ENCODE results near the gene ATG16L2. TPM values are rescaled to one million over a fixed set of nuclear protein-coding genes. Genes with fewer than 3 reads are reported as not detected.

Gene ATG16L2
- total RNA-seq, 5 donors from 2014 or later (not counting 1 experiment from before 2014, with no cell fraction given), result 107 to 145 (median 127) TPM

DNA sequence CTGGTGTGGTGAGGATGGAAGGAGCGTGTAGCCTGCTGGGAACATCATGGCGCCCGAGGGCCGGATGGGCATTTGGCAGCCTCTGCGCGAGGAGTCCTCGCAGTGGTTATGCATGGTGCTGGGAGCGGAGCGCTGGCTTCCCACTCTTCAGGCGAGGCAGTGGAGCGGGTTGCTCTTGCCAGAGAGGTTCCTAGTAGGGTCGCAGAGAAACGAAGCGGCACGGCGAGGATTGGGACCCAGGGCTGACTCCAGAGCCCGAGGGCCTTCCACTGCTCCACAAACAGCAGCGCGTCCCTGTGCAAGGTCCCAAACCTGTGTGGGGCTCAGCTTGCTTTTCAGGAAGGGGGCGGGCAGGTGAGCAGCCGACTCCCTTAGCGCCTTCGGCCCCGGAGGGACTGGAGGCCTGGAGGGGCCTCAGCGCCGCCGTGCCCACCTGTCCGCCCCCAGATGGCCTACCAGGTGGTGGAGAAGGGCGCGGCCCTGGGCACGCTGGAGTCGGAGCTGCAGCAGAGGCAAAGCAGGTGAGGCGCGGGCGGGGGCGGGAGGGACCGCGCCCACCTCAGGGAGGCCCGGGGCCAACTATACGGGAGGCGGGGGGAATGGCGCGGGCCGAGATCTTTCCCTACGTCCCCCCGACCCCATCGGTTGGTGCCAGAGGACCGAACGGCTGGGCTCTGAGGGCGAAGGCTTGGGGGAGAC is 7.2 kb downstream of the ATG16L2 start:
- peaks cover 36% of the 10 kb centered on the region for H3K36me3 Mint-ChIP-seq
- Histone ChIP-seq H3K27ac (ENCODE audit: low read length) (no peak overlapping the region), H3K4me1 (ENCODE audit: control insufficient read depth in 1 of 2, extremely low read depth in 1 of 2, insufficient read depth in 2 of 2, low read length in 2 of 2) (peaks cover 8 to 38% of the 10 kb centered on the region in 2 experiments), H3K9me3 (no peaks in the 10 kb centered on the region), H3K36me3 (ENCODE audit: control insufficient read depth in 2 of 2, extremely low read depth in 1 of 2, insufficient read depth in 1 of 2, low read length in 1 of 2) (peaks cover 29 to 79% of the 10 kb centered on the region in 2 donors), H3K4me3 (ENCODE audit: control insufficient read depth in 1 of 2, extremely low read depth in 1 of 2, low read length in 1 of 2) (peak overlapping the region in 1 of 2 donors; percentile 1), H3K27me3 (replicated peaks in 1 of 2; ENCODE audit: control insufficient read depth in 2 of 2, extremely low read depth in 1 of 2, insufficient read depth in 2 of 2, low read length in 1 of 2) (no peaks in the 10 kb centered on the region)
- 95% methylated on average over 45 of the region's 50 CpGs for WGBS (ENCODE audit: insufficient coverage)
- ATAC-seq (replicated peaks in 1 of 4), result no peak
- peaks cover 30 to 44% (median 31%) of the 10 kb centered on the region in 3 donors for H3K4me1 Mint-ChIP-seq
- ChIA-PET POLR2A (interaction anchor here in 1 of 2 donors (0.7 kb wide), 1 partner anchor 91 kb away, joined by 6 read pairs; no protein-coding TSS in a partner anchor), CTCF (interaction anchor here in 1 of 2 donors (0.6 kb wide), 1 partner anchor 27 kb away, joined by 3 read pairs; the partner anchor contains the start of gene STARD10)
- no peak for DNase-seq
- H3K9me3 Mint-ChIP-seq, result no peaks in the 10 kb centered on the region
- no peaks in the 10 kb centered on the region for H3K27me3 Mint-ChIP-seq
- peak overlapping the region; percentile 25 to 54 (median 31) for H3K4me3 Mint-ChIP-seq
- H3K27ac Mint-ChIP-seq, result peak overlapping the region; percentile 69

DNA sequence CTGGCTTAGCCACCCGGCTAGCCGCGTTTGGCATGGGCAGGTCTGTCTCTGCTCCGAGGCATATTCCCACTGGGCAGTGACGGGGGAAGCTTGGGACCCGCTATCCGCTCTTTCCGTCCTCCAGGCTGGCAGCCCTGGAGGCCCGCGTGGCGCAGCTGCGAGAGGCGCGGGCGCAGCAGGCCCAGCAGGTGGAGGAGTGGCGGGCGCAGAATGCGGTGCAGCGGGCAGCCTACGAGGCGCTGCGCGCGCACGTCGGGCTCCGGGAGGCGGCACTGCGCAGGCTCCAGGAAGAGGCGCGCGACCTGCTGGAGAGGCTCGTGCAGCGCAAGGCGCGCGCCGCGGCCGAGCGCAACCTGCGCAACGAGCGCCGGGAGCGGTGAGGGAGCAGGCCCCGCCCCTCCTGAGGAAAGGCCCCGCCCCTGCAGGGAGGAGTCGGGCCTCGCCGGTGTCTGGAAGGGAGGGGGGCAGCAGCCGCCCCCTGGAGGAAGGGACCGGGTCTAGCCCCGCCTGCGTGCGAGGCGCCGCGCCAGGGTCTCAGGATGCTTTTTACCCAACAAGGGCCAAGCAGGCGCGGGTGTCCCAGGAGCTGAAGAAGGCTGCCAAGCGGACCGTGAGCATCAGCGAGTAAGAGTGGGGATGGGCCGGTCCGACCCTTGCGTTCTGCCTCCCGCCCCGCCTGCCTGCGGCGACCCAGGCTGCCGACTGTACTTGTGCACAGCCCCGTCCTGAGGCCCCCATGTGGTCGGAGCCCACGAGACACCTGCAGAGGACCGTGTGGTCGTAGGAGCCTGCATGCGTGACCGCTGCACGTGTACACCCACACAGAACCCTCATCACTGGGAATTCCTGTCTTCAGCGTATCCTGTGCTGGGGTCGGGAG is 7.9 kb downstream of the ATG16L2 start:
- ATAC-seq (replicated peaks in 1 of 4) (peak; percentile 81 to 90 (median 88)), DNase-seq (peak; percentile 67 to 93 (median 83))
- Histone ChIP-seq H3K4me1 (ENCODE audit: control insufficient read depth in 1 of 2, extremely low read depth in 1 of 2, insufficient read depth in 2 of 2, low read length in 2 of 2) (peaks cover 6 to 34% of the 10 kb centered on the region in 2 experiments), H3K27ac (ENCODE audit: low read length) (peak overlapping the region; percentile 41), H3K4me3 (ENCODE audit: control insufficient read depth in 1 of 2, extremely low read depth in 1 of 2, low read length in 1 of 2) (peak overlapping the region; percentile 1 to 13), H3K36me3 (ENCODE audit: control insufficient read depth in 2 of 2, extremely low read depth in 1 of 2, insufficient read depth in 1 of 2, low read length in 1 of 2) (peaks cover 29 to 81% of the 10 kb centered on the region in 2 donors), H3K27me3 (replicated peaks in 1 of 2; ENCODE audit: control insufficient read depth in 2 of 2, extremely low read depth in 1 of 2, insufficient read depth in 2 of 2, low read length in 1 of 2) (no peaks in the 10 kb centered on the region), H3K9me3 (no peaks in the 10 kb centered on the region)
- ChIA-PET CTCF (interaction anchor here (0.6 to 1.1 kb wide), 3 partner anchors 9 to 40 kb away, joined by 3 to 4 read pairs (median 3); partner anchors contain the start of gene STARD10 (in 1 of the 2)), POLR2A (no interaction called here)
- 76% methylated on average over 58 of the region's 82 CpGs for WGBS (ENCODE audit: insufficient coverage)
- H3K27me3 Mint-ChIP-seq, result no peaks in the 10 kb centered on the region
- peak overlapping the region; percentile 19 to 54 (median 39) for H3K4me3 Mint-ChIP-seq
- peaks cover 36% of the 10 kb centered on the region for H3K36me3 Mint-ChIP-seq
- peak overlapping the region; percentile 82 to 84 for H3K27ac Mint-ChIP-seq
- H3K9me3 Mint-ChIP-seq, result no peaks in the 10 kb centered on the region
- peaks cover 23 to 42% (median 31%) of the 10 kb centered on the region in 3 donors for H3K4me1 Mint-ChIP-seq

DNA sequence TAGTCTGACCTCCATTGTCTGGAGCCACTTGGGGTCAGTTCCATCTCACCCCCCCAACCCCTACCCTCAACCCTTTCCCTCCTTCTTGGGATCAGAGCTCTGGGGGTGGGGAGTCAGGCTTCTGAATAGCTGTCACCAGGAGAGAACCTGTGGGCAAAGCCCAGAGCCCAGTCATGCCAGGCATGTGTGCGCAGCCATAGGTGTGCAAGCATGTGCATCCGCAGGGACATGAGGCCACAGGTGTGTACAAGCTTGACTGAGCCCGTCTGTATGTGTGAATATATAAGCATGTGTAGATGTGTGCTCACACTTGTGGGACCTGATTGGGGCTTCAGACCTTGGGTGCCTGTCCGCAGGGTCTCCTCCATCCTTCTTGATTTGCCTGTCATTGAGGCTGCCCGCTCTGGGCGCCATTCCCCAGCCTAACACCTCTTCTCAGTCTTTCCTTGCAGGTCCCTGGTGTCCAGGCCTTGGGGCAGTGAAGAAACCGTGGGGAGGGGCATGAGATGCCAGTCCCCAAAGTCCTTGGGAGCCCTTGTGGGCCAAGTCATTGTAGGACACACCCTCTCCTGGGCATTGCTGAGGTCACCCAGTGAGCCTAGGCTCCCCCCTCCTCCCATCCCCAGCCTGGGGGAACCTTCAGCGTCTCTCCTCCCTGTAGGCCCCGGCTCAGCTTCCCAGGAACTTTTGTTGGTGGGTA is 9.0 kb downstream of the ATG16L2 start:
- no peaks in the 10 kb centered on the region for H3K27me3 ChIP-seq (replicated peaks in 1 of 2; ENCODE audit: control insufficient read depth in 2 of 2, extremely low read depth in 1 of 2, insufficient read depth in 2 of 2, low read length in 1 of 2)
- H3K27ac ChIP-seq (ENCODE audit: low read length), result no peak overlapping the region
- 100% methylated on average over 5 of the region's 9 CpGs for WGBS (ENCODE audit: insufficient coverage)
- peaks cover 6 to 35% of the 10 kb centered on the region in 2 experiments for H3K4me1 ChIP-seq (ENCODE audit: control insufficient read depth in 1 of 2, extremely low read depth in 1 of 2, insufficient read depth in 2 of 2, low read length in 2 of 2)
- Mint-ChIP-seq H3K27ac (peak overlapping the region; percentile 58 to 67), H3K9me3 (no peaks in the 10 kb centered on the region), H3K27me3 (no peaks in the 10 kb centered on the region), H3K36me3 (peaks cover 26% of the 10 kb centered on the region), H3K4me1 (peaks cover 12 to 42% (median 26%) of the 10 kb centered on the region in 3 donors), H3K4me3 (peak overlapping the region in 1 of 3 donors; percentile 9)
- no peaks in the 10 kb centered on the region for H3K9me3 ChIP-seq
- ATAC-seq (replicated peaks in 1 of 4), result no peak
- H3K36me3 ChIP-seq (ENCODE audit: control insufficient read depth in 2 of 2, extremely low read depth in 1 of 2, insufficient read depth in 1 of 2, low read length in 1 of 2), result peaks cover 22 to 73% of the 10 kb centered on the region in 2 donors
- H3K4me3 ChIP-seq (ENCODE audit: control insufficient read depth in 1 of 2, extremely low read depth in 1 of 2, low read length in 1 of 2), result no peak overlapping the region
- ChIA-PET POLR2A (no interaction called here), CTCF (interaction anchor here (0.7 to 1.1 kb wide), 3 partner anchors 10 to 121 kb away, joined by 3 to 8 read pairs (median 4); no protein-coding TSS in a partner anchor)
- no peak for DNase-seq

DNA sequence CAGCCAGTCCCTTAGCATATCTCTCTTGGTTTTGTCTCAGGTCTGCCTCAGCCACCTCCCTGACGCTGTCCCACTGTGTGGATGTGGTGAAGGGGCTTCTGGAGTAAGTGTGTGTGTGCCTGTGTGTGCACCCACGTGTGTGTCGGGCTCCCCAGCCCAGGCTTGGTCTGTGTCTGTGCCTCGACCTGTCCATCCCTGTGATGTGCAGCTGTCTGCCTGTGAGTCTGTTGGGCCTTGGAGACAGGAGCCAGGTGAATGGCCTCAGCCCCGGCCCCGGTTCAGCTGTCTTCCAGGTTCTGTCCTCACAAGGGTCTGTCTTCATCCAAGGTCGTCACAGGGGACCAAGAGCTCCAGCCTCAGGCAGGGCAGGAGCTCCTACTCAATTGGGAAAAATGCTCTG is 9.8 kb downstream of the ATG16L2 start:
- Histone ChIP-seq H3K4me1 (ENCODE audit: control insufficient read depth in 1 of 2, extremely low read depth in 1 of 2, insufficient read depth in 2 of 2, low read length in 2 of 2) (peaks cover 6 to 39% of the 10 kb centered on the region in 2 experiments), H3K4me3 (ENCODE audit: control insufficient read depth in 1 of 2, extremely low read depth in 1 of 2, low read length in 1 of 2) (no peak overlapping the region), H3K27me3 (replicated peaks in 1 of 2; ENCODE audit: control insufficient read depth in 2 of 2, extremely low read depth in 1 of 2, insufficient read depth in 2 of 2, low read length in 1 of 2) (no peaks in the 10 kb centered on the region), H3K9me3 (no peaks in the 10 kb centered on the region), H3K27ac (ENCODE audit: low read length) (no peak overlapping the region), H3K36me3 (ENCODE audit: control insufficient read depth in 2 of 2, extremely low read depth in 1 of 2, insufficient read depth in 1 of 2, low read length in 1 of 2) (peaks cover 24 to 73% of the 10 kb centered on the region in 2 donors)
- H3K27ac Mint-ChIP-seq, result peak overlapping the region; percentile 55 to 66
- H3K4me1 Mint-ChIP-seq, result peaks cover 9 to 40% (median 21%) of the 10 kb centered on the region in 3 donors
- no peak for ATAC-seq (replicated peaks in 1 of 4)
- H3K4me3 Mint-ChIP-seq, result no peak overlapping the region
- WGBS (ENCODE audit: insufficient coverage), result 93% methylated on average over 6 of the region's 7 CpGs
- no peaks in the 10 kb centered on the region for H3K9me3 Mint-ChIP-seq
- DNase-seq, result no peak
- H3K36me3 Mint-ChIP-seq, result peaks cover 19% of the 10 kb centered on the region
- ChIA-PET POLR2A (no interaction called here), CTCF (no interaction called here)
- no peaks in the 10 kb centered on the region for H3K27me3 Mint-ChIP-seq

DNA sequence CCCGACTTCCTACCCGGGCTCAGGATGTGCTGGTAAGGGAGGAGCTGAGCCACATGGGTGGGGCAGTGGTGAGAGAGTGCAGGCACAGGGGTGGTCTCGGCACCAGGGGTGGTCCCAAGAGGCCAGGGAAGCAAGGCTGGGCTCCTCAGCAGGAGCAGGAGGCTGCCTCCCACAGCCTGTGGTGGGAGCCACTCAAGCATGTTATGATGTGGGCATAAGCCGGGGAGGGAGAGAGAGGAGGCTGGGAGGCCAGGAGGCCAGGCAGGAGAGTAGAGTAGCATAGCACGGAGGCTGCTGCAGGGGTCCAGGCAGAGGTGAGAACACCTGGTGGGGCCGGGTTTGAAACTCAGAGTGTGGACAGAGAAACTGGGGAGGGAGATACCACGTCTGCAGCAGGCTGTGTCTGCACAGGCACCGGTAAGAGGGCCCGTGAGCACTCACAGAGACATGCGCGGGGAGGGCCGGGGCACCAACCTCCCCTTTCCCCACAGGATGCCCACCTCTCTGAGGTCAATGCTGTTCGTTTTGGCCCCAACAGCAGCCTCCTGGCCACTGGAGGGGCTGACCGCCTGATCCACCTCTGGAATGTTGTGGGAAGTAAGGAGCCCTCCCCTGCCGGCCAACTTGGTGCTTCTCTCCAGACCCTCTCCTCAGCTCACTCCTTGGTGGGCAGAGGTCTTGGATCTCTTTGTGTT is 10.7 kb downstream of the ATG16L2 start:
- Mint-ChIP-seq H3K9me3 (no peaks in the 10 kb centered on the region), H3K27me3 (no peaks in the 10 kb centered on the region), H3K27ac (peak overlapping the region; percentile 62 to 70), H3K4me1 (peaks cover 5 to 37% (median 18%) of the 10 kb centered on the region in 3 donors), H3K4me3 (no peak overlapping the region), H3K36me3 (peaks cover 17% of the 10 kb centered on the region)
- Histone ChIP-seq H3K4me1 (ENCODE audit: control insufficient read depth in 1 of 2, extremely low read depth in 1 of 2, insufficient read depth in 2 of 2, low read length in 2 of 2) (peaks cover 6 to 39% of the 10 kb centered on the region in 2 experiments), H3K27me3 (replicated peaks in 1 of 2; ENCODE audit: control insufficient read depth in 2 of 2, extremely low read depth in 1 of 2, insufficient read depth in 2 of 2, low read length in 1 of 2) (no peaks in the 10 kb centered on the region), H3K9me3 (no peaks in the 10 kb centered on the region), H3K36me3 (ENCODE audit: control insufficient read depth in 2 of 2, extremely low read depth in 1 of 2, insufficient read depth in 1 of 2, low read length in 1 of 2) (peaks cover 21 to 76% of the 10 kb centered on the region in 2 donors), H3K4me3 (ENCODE audit: control insufficient read depth in 1 of 2, extremely low read depth in 1 of 2, low read length in 1 of 2) (no peak overlapping the region), H3K27ac (ENCODE audit: low read length) (no peak overlapping the region)
- ChIA-PET CTCF (no interaction called here), POLR2A (no interaction called here)
- ATAC-seq (replicated peaks in 1 of 4) (no peak), DNase-seq (no peak)
- WGBS (ENCODE audit: insufficient coverage), result 82% methylated on average over 4 of the region's 15 CpGs
